T follicular helper cell (primary cell): ENCODE results near the gene SSPN.
"Not testable (repeated sequence)": the region's sequence is repeated elsewhere in the genome, so short reads cannot be mapped to it uniquely, and the experiment has no call there.

Experiments used
- DNase-seq: peaks from one replicate; pipeline ENCODE4 v3.0.0-alpha.2; 2020; ENCODE audit warnings: low read depth

Gene SSPN

DNA sequence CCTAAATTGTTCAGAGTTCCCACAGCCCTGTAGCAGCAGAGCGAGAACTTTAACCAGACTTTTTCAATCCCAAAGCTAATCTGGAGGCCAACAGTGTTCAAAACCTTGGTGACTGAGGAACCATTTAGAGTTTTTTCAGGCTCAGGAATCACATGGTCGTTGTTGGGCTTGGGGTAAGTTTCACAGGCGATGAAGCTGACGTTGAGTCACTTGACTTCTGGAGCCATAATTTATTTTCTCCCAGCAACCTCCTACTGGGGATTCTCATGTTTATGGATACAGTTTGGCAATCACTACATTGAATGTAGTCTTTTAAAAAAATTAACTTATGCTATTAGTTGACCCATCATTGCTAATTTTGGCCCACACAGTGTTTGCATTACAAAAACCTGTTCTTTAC lies 34.5 kb downstream of the SSPN start:
- no peak for DNase-seq

- DNase-seq: no peak
Observed at GRCh38 chr12:26231470-26231869, 36.1 kb downstream of the SSPN start.

DNA sequence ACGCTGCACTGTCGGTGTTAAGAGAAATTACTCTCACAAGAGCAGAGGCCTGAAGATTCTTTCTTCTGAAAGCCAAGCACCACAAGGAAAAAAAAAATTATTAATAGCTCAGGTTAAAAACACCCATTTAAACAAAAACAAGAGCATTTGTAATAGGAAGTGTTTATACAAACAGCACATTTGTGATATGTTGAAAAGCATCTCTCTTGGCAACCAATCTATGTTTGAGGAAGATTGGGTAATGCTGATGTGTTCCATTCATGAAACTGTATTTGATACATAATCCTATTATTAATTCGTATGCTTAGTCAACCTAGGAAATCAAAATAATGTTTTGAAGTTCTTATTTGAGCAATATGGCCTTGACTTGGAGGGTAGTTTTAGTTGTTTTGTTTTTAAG lies 36.5 kb downstream of the SSPN start:
- no peak for DNase-seq

DNA sequence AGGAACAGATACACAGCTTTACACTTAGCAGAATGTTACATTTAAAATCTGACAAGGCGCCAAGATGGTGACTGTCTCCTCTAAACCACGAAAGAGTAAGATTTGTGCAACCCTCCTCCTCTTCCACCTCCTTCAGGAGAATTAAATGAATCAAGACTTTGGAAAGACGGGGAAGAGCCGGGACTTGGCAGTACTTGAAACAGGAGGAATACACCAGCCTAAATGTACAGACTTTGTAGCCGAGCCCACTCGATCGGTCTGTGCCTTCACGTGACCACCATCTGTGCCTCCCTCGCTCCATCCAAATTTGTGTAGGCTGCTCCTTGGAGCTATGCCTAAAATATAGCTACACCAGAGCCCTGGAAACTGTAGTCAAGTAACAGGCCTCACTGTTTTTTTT lies 38.3 kb downstream of the SSPN start:
- no peak for DNase-seq

DNA sequence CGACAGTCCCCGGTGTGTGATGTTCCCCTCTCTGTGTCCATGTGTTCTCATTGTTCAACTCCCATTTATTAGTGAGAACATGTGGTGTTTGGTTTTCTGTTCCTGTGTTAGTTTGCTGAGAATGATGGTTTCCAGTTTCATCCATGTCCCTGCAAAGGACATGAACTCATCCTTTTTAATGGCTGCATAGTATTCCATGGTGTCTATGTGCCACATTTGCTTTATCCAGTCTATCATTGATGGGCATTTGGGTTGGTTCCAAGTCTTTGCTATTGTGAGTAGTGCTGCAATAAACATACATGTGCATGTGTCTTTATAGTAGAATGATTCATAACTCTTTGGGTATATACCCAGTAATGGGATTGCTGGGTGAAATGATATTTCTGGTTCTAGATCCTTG lies 40.1 kb downstream of the SSPN start:
- not testable (repeated sequence) for DNase-seq

- DNase-seq: no peak
Observed at GRCh38 chr12:26238341-26239121, 43.2 kb downstream of the SSPN start.

GRCh38 chr12:26239122-26239851 lies 43.9 kb downstream of the SSPN start:
- DNase-seq: no peak

DNA sequence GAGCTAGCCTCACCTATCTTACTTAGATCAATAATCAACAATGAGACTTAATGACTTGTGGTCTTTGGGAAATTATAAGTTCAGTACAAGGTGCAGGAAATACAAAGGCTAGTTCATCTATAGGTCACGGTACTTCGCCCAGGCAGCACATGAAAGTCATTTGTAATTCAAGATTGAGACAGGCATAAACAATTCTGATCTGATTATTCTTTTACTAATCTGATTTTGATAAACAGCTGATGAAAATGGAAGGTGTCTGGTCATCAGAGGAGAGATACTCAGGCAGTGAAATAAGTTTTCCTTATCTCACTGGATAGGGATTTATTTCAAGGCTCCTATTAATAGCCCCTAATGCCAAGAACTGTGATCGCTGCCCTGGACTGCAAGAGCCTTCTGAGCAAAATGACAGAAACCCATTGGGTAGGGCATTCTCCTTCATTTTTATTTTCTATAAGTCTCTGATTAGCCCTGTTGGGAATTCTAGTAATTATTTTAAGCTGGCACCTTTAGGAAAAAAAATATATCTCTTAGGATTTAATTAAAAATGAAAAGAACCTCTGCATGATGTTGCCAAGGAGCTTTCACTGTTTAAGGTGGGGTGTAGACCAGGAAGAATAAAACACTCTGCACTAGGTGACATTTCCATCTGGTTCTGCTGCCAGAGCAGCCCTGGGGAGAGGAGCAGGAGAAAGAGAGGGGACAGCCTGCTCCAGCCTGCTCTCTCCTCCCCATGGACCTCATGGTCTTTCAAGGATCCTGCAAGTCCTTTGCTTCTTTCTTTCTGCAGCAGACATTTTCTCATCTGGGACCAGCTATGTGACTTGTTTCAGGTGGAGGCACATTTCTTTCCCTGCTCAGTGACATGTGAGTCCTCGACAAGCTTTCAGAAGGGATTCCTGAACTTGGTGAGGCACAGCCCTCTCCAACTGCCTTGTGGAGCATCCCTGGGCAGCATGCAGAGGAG lies 44.8 kb downstream of the SSPN start:
- DNase-seq: no peak

GRCh38 chr12:26241080-26241479 lies 45.7 kb downstream of the SSPN start:
- DNase-seq: no peak

DNA sequence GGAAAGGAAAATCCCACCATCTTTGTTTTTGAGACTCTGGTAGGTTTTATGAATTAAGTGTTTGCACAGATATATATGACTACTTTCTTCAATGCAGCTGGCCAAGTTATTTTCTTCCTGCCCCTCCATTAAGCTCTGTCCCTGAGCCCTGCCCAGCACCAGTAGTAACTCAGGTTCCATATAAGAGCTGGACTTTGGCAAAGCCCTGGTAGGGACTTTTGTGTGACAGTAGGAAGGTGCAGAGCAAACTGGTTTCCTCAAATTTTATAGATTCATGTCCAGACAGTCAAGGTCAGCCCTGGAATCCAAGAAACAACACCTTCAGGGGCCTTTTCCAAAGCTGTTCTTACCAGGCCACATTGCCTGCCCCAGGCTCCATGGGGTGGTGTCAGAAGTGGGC lies 47.3 kb downstream of the SSPN start:
- no peak for DNase-seq

GRCh38 chr12:26244503-26244902 lies 49.1 kb downstream of the SSPN start:
- no peak for DNase-seq

DNA sequence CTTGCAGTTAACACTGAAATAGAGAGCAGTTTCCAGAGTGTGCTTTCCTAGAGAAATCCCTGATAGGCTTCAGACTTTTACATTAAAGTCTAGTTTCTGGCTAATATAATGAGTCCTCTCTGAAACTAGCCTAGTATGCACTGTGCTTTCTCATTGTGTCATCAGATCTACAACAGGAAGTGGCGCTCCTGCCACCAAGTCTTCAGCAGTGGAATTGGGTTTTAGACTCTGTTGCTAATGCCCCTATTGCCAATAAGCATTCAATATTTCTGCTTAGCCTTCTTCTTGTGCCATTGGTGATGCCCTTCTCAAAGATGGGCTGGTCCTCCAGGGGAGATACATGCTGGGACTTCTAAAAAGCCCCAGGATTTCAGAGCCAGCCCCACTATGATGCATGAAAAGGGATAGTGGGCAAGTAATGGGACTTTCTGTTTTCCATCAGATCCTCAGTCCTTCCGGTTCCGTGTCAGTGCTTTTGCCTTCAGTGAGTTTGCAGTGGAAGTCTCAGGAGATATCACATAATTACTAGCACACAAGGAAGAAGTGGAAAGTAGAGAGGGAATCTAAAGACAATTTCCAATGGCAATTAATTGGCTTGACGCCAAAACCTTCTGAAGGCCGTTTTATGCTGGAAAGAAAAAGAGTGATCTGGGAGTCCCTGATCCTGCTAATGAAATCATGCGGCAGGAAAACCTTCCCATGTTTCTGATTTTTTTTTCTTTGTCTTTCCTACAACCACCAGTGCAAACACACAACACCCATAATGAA lies 50.0 kb downstream of the SSPN start:
- DNase-seq: no peak

DNA sequence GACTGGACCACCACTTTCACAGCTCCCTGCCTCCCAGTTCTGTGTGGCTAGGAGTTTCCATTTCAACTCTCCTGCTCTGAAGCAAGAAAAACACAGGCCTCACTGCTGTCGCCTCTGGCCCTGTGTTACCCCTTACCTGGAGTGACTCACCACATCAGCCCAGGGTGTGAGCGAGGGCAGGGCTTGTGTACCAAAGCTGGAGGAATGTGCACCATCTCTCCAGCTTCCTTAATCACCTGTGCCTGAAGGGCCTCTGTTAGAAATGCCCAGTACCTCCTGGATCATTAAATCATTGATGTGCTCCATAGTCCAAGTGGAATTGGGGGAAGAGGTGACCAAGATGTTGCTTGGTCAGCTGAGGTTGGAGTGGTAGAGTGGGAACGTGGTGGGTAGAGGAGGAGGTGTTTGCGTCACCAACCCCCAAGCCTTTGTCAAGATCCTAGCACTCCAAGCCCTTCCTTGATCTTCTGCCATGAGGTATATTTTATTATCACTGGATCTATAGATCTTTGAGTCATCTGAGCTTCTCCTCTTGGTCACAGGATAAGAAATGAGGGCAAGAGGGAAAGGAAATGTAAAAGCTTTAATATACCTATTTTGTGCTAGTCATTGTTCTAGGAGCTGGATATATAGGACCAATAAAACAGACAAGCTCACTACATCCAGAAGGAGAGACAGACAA lies 51.3 kb downstream of the SSPN start:
- DNase-seq: no peak

DNA sequence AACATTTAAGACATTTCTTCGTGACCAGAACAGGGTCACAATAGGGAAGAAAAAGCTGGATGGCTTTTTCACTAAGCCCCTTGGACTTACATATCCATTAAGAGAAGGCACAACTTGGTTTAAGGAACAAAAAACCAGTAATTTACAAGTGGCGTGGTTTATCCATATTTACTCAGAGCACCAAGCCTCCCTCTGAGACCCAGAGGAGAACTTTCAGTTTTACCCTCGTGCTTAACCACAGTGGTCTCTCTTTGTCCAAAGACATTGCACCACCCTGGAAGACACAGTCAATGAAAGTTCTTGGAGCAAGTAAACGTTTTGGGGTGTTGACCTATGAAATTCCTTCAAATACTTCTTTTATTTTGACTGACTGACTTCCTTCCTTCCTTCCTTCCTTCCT lies 52.5 kb downstream of the SSPN start:
- no peak for DNase-seq

DNA sequence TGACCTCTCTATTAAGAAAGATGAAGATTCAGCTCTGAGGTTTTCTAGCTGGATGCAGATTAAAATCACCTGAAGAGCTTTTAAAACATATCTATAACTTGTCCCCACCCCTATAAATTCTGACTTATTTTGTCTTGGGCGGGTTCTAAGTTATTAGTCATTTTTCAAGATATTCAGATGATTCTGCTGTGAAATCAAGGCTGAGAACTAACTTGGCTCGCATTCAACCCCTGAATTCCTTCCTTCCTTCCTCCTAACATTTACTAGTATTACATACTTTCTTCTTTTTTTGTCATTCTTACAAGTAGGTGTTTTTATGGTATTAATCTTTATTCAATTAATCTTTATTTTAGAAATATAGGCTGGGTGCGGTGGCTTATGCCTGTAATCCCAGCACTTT lies 55.4 kb downstream of the SSPN start:
- no peak for DNase-seq

DNA sequence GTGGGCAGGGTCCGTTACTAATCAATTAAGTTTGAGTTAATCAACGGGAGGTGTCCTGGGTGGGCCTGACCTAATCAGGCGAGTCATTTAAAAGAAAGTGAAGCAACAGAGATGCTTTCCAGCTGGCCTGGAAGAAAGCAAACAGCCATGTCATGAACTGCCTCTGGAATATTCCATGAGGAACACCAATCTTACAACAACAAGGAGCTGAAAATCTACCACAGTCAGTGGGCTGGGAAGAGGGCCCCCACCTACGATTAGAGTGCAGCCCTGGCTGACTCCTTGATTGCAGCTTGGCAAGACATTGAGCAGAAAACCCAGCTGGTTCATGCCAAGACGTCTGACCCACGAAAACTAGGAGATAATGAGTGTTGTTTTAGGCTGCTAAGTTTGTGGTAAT lies 56.2 kb downstream of the SSPN start:
- no peak for DNase-seq

GRCh38 chr12:26252946-26253345 lies 57.6 kb downstream of the SSPN start:
- no peak for DNase-seq

DNA sequence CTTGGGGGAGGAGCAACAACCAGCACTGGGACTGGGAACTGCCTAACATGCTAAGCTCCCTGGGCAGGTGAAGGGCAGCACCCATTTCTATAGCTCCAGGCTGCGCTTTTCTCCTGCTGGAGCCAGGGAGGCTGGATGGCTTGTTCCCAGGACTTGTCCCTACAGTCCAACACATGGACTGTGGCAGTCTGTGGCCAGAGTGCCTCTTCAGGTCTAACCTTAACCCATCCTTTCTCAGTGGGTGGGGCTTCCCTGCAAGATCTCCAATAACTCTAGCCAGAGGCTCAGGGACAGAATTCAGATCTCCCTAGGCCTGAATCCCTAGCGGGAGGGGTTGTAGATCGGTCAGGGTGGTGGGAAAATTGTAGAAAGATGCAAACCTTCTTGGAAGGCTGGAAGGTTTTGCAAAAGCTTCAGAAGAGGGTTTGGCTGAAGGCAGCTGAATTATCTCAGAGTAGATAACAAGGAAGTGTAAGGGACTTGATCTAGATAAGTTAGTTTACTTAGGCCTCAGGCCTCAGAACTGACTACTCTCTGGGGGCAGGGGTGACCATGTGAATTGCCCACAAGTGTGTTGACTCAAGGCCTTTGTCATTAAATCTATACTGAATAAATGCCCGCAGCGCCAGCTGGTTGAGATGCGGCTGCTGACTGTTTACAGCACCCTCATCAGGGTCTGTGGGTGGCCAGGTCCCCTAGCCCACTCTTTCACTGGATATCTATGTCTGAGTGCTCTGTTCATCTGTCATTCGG lies 60.7 kb downstream of the SSPN start:
- DNase-seq: no peak

GRCh38 chr12:26264215-26264838 lies 69.0 kb downstream of the SSPN start:
- no peak for DNase-seq

GRCh38 chr12:26265606-26266005 lies 70.2 kb downstream of the SSPN start:
- DNase-seq: no peak
